Measurements from ENCODE around the gene TRAF4.
"Not testable (repeated sequence)": the region's sequence is repeated elsewhere in the genome, so short reads cannot be mapped to it uniquely, and the experiment has no call there.

The TRAF4 gene

DNA sequence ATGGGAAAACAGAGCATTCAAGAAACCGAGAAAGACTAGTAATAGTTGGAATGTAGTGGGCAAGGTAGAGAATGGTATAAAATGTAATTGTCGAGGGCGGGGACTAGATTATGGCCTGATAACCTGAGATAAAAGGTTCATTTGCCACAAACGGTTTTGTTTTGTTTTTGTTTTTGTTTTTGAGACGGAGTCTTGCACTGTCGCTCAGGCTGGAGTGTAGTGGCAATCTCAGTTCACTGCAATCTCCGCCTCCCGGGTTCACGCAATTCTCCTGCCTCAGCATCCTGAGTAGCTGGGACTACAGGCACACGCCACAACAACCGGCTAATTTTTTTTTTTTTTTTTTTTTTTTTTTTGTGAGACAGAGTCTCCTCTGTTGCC is 13.9 kb upstream of the TRAF4 start:
- no peak for DNase-seq (ENCODE audit: low read depth)

DNA sequence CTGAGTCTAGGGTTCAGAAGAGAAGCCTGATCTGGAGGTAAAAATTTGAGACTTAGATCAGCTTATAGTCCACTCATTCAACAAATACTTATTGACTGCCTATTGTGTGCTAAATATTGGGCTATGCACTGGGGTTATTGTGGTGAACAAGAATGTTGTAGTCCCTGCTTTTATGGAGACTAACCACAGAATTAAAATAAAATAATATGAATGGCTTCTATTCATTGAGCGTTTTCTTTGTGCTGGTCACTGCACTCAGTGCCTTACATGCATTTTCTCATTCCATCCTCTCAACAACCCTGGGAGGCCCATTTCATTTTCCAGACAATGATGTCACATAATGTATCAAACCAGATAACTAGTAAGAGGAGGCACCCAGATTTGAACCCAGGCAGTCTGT is 10.5 kb upstream of the TRAF4 start:
- DNase-seq (ENCODE audit: low read depth), result no peak

DNA sequence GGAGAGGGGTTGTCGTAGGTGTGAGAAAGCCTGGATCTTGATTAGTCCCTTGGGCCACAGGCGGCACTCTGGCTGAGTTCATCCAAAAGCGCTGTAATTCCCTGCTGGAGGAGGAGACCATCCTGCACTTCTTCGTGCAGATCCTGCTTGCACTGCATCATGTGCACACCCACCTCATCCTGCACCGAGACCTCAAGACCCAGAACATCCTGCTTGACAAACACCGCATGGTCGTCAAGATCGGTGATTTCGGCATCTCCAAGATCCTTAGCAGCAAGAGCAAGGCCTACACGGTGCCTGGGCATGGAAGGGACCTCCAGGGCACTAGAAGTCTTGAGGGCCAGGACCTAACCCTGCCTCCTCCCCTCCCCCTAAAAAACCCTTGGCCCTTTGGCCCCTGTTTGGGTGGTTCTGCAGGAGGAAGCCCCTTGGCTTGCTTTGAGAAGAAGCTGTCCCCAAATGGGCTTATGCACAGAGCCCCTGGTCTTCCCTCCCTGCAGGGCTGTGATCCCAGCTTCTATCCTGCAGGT is 9.0 kb upstream of the TRAF4 start:
- DNase-seq (ENCODE audit: low read depth), result no peak

DNA sequence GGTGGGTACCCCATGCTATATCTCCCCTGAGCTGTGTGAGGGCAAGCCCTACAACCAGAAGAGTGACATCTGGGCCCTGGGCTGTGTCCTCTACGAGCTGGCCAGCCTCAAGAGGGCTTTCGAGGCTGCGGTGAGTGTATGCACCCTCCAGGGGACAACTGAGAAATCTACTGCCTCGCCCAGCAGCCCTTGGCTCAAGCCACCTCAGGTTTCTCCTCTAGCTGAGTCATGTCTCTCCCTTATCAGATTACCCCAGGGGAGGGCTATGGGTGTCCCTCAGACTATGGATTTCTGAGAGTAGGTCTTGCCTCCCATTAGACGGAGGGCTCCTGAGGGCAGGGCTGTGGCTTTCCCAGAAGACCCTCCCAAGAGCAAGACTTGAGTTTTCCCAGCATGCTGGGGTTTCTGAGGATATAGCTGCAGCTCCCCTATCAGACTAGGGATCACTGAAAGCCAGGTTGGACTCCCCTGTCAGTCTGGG is 8.5 kb upstream of the TRAF4 start:
- no peak for DNase-seq (ENCODE audit: low read depth)

DNA sequence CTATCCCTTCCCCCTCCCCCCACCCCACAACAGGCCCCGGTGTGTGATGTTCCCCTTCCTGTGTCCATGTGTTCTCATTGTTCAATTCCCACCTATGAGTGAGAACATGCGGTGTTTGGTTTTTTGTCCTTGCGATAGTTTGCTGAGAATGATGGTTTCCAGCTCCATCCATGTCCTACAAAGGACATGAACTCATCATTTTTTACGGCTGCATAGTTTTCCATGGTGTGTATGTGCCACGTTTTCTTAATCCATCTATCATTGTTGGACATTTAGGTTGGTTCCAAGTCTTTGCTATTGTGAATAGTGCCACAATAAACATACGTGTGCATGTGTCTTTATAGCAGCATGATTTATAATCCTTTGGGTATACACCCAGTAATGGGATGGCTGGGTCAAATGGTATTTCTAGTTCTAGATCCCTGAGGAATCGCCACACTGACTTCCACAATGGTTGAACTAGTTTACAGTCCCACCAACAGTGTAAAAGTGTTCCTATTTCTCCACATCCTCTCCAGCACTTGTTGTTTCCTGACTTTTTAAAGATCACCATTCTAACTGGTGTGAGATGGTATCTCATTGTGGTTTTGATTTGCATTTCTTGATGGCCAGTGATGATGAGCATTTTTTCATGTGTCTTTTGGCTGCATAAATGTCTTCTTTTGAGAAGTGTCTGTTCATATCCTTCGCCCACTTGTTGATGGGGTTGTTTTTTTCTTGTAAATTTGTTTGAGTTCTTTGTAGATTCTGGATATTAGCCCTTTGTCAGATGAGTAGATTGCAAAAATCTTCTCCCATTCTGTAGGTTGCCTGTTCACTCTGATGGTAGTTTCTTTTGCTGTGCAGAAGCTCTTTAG is 7.7 kb upstream of the TRAF4 start:
- not testable (repeated sequence) for DNase-seq (ENCODE audit: low read depth)

DNA sequence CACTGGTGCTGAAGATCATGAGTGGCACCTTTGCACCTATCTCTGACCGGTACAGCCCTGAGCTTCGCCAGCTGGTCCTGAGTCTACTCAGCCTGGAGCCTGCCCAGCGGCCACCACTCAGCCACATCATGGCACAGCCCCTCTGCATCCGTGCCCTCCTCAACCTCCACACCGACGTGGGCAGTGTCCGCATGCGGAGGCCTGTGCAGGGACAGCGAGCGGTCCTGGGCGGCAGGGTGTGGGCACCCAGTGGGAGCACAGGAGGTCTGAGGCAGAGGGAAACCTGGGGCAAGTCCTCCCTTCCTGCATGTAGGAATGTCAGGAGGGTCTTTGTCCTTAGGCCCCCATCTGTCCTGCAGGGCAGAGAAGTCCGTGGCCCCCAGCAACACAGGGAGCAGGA is 6.5 kb upstream of the TRAF4 start:
- no peak for DNase-seq (ENCODE audit: low read depth)

DNA sequence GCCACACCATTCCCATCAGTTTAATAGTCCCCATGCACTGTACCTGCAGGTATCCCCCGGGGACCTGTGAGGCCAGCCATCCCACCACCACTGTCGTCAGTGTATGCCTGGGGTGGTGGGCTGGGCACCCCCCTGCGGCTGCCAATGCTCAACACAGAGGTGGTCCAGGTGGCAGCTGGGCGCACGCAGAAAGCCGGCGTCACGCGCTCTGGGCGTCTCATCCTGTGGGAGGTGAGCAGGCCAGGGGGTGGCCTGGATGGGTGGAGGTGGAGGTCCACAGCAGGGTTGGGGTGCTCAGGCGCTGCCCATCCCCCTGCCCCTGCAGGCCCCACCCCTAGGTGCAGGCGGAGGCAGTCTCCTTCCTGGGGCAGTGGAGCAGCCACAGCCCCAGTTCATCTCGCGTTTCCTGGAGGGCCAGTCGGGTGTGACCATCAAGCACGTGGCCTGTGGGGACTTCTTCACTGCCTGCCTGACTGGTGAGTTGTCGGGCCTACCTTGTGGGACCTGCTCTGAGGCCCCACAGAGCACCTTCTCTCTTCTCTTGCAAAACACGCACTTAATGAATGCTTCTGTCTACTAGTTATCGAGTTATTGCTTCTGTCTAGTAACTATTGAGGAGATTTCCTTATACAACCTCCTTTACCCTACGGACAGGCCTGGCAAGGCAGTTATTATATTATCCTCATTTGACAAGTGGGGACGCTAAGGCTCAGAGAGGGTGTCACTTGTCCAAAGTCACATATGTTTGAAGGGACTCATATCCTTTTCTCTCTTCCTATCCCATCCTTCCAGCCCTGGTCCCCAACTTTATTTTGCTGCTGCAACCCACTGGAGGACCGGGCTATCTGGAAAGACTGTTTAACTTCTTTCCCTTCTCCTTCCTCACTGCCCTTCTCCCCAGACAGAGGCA is 5.8 kb upstream of the TRAF4 start:
- DNase-seq (ENCODE audit: low read depth), result no peak

DNA sequence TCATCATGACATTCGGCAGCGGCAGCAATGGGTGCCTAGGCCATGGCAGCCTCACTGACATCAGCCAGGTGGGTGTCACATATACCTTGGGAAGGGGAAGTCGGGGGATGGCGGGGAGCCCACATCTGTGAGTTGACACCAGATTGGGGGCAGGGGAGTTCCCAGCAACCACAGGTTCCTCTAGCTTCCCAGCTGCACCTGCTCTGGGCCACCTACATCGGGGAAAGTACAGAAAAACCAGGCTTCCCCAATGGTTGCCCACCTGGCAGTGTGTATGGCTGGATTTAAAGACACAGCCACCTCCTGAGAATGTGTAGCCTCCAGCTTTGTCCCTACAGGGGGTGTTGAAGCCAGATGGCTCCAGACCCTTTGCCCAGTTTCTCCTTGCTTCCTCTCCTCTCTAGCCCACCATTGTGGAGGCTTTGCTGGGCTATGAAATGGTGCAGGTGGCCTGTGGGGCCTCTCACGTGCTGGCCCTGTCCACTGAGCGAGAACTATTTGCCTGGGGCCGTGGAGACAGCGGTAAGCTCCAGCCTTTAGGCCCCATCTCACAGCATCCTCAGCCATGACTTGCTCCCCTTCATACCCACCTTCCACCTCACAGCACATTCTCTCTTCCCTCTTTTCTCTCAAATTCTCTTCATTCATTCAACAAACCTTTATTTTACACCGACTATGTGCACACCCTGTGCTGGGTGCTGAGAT is 5.0 kb upstream of the TRAF4 start:
- DNase-seq (ENCODE audit: low read depth), result no peak

DNA sequence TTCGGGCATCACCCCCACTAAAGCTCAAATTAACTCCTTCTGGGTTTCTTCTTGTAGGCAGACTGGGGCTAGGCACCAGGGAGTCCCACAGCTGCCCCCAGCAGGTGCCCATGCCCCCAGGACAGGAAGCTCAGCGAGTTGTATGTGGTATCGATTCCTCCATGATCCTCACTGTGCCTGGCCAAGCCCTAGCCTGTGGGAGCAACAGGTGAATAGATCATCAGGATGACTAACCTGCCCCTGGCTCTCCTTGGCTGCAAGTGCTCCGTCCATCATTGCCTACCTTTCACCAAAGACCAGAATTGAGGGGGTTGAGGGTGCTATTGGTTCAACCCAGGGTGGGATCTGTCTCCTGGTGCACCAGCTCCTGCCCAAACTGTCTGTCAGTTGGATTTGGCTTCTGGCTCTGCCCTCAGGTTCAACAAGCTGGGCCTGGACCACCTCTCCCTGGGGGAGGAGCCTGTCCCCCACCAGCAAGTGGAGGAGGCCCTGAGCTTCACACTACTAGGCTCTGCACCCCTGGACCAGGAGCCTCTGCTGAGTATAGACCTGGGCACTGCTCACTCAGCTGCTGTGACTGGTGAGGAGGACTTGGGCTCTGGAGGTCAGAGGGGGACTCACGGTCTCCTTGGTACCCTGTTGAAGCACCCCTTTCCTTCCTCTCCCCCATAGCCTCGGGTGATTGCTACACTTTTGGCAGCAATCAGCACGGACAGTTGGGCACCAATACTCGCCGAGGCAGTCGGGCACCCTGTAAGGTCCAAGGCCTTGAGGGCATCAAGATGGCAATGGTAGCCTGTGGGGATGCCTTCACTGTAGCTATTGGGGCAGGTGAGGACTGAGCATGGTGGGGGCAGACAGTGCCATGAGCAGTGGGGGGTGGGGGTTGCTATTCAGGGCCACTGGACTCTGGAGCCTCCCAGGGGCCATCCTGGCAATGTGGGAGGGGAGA is 3.1 kb upstream of the TRAF4 start:
- no peak for DNase-seq (ENCODE audit: low read depth)

DNA sequence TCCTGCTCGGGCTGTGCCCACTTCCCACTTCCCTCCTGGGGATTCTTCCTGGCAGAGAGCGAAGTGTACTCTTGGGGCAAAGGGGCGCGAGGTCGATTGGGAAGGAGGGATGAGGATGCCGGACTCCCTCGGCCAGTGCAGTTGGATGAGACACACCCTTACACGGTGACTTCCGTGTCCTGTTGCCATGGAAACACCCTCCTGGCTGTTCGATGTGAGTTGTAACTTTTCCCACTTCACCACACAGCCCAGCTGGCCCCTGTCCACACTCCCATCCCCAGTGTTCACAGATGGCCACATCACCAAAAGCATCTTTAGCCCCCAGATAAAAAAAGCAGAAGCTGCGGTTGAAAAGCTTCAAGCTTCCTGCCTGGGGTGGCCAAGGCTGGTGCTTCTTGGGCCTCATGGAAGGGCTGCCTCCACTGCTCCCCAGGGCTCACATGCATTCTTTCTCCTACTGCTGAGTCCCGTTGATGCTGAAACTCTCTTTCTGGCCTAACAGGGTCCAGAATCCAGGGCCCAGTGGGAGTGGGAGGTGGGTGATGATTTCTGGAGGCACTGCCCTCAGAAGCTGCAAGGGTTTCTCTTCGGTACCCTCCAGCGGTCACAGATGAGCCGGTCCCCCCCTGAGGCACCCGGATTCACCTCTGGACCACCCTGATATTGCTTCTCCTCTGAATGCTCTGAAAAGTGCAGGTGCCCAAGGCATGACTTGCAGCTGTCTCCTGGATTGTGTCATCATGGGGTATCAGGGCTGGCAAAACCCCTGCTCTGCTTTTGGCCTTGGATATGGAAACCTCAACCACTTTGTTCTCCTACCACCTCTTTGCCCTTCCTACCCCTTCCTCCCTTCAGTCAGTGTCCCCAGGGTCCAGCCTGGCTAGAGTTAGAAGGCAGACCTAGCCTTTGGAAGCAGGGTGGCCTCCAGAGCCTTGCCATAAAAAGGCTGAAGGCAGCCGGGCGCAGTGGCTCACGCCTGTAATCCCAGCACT is 2.2 kb upstream of the TRAF4 start:
- DNase-seq (ENCODE audit: low read depth), result no peak

DNA sequence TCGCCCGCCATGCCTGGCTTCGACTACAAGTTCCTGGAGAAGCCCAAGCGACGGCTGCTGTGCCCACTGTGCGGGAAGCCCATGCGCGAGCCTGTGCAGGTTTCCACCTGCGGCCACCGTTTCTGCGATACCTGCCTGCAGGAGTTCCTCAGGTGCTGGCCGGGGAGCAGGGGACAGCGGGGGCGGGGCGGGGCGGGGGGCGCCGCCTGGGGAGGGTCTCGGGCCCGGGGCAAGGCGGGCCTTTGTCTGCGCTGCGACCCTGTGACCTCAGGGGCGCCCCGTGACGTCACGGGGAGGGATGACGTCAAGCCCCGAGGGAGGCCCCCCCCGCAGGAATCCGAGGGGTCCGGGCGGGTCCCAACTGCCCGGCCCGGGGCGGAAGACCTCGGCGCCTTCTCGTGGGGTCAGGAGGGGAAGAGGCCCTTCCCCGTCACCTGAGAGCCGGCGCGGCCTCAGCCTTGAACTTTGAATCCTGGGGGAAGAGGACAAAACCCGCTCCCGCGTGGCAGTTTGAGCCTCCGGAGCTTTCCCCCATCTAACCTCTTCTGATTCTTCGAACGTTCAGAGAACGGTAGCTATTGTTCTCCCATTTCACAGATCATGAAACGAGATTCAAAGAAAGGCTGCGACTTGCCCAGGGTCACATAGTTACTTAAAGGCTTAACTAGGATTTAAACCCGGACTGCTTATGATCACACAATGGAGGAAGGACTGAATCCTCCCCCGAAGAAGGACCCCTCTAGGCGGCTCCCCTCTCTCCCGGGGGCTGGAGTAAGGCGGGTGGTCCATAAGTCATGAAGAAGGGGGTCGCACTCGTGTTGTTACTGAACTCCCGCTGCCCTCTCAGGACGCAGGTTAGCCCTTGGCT is 527 bp downstream of the TRAF4 start:
- no peak for DNase-seq (ENCODE audit: low read depth)

DNA sequence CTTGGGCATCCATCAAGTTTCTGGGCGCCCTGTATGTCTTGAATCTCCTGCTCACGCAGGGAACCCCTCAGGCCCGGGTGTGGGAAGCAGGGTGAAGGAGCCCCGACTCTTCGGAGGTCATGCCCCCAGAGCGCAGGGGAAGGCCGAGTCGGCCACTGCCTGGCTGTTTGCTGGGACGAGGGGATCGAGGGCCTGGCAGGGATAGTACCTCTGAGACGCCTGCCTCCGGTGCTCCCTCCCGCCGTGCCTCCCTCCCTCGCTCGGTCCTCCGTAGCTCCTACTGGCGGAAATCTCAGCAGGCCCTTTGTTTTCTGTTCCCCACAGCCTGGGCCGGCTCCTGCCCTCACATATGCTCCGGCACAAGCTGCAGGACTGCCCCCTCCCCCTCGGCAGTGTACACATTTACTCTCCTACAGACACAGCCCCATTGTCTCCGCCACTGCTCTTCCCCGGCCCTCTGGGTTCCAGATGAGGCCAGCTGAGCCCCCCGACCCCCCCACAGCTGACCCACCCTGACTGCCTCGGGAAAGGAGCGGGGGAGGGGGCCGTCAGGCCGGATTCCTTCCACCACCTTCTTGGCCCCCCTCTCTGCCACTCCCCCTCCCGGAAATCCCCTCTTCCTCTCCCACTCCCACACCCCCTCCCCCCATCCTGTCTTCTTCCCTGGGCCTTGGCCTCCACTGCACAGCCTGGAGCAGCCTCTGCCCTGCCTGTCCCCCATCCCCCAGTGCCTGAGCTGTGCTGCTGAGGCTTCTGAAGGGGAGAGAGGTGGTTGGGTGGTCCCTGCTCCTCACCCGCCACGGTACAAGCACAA is 1.4 kb downstream of the TRAF4 start:
- DNase-seq (ENCODE audit: low read depth), result no peak

DNA sequence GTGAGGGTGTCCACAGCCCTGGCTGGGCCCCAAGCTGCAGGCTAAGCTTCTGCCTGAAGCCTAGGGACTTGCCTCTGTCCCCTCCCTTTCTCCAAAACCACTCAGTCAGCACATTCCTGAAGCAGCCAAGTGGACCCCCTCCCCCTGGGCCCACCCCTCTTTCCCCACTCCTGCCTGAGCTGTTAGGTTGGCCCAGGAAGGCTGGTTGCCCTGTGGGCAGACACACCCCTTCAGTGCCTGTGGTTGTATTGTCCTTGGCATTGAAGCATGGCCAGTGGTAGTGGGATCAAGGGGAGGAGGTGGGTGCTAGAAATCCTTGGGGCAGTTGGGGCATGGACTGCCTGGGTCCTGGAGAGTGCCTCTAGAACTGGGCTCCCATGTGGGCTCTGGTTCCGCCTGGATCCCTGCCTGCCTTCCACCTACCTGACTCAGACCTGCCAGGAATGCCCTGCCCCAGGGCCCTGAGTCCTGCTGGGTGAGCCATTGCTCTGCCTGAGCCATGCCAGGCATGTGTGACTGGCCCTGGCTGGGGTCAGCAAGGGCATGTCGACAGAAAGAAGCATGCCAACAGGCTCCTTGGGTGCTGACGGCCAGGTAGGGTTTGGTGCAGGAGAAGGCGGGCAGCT is 2.1 kb downstream of the TRAF4 start:
- no peak for DNase-seq (ENCODE audit: low read depth)

DNA sequence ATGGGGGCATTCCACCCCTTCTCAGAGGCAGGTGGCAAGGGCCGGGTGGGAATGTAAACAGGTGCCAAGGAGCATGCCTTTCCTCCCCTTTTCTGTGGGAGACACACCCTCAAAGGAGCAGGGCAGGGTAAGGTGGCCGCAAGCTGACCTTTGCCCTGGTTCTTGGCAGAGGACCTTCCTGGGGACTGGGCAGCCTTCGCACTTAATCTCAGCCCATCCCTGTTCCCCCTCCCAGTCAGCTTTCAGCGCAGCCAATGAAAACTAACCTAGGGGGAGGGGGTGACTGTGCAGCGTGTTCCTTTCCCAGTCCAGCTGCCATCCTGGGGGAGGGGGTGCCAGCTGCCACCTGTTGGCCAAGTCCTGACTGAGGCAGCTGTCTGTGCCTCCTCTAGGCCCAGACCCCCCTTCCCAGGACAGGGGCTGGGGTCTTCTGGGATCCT is 2.8 kb downstream of the TRAF4 start:
- DNase-seq (ENCODE audit: low read depth), result no peak

DNA sequence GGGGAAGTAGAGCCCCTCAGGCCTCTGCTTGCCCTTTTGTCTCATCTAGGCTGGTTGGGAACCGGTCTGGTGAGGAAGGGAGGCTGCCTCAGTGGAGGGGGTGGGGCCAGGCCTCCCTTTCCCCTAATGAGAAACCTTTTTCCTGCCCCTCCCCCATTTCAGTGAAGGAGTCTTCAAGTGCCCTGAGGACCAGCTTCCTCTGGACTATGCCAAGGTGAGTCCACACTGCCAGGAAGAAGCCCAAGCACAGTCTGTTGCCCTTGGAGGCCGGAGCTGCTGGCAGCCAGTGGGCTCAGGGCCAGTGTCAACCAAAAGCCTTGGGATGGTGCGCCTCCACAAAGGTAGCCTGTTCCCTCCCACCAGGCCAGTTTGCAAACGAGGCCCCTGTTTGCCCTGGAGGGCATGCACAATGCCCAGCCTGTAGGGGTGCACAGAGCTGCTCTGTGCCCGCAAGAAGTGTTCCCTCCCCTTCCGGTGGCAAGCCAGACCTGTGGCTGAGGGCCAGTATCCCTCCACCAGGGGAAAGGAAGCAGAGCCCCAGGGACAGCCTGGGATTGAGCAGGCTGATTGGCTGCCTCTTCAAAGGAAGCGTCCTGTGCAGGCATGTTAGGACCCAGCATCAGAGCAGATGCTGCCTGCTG is 3.4 kb downstream of the TRAF4 start:
- no peak for DNase-seq (ENCODE audit: low read depth)

DNA sequence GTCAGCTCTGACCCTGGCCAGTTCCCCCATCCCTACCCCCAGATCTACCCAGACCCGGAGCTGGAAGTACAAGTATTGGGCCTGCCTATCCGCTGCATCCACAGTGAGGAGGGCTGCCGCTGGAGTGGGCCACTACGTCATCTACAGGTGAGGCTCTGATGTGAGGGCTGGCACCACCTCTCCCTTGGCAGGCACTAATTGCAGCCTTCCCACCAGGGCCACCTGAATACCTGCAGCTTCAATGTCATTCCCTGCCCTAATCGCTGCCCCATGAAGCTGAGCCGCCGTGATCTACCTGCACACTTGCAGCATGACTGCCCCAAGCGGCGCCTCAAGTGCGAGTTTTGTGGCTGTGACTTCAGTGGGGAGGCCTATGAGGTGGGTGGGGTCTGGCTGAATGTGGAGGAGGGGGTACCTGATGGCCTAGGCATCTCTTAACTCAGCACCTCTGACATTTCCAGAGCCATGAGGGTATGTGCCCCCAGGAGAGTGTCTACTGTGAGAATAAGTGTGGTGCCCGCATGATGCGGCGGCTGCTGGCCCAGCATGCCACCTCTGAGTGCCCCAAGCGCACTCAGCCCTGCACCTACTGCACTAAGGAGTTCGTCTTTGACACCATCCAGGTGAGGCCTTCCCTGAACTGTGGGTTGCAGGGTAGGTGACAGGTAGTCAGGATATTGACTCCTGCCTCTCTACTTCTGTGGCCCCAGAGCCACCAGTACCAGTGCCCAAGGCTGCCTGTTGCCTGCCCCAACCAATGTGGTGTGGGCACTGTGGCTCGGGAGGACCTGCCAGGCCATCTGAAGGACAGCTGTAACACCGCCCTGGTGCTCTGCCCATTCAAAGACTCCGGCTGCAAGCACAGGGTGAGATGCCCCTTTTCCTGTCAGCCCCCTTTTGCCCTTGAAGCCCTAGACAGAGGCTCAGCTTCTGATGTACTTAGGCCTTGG is 4.3 kb downstream of the TRAF4 start:
- no peak for DNase-seq (ENCODE audit: low read depth)
